A673 (cell line): Measurements from ENCODE around the gene CUL2. TPM values are rescaled to one million over a fixed set of nuclear protein-coding genes. Genes with fewer than 3 reads are reported as not detected.

Source experiments
- BruUV-seq: library from RNA; stranded (reverse); fragments of 400-500 nt; replicated peaks from 2 replicates; lab custom pipeline; 2021; lab: Mats Ljungman, UMichigan
- CTCF ChIA-PET: fragments of 300-600 bp; sonication (Branson Sonifier 250); formaldehyde crosslinking; loops from one replicate; lab custom pipeline; 2022; ENCODE audit warnings: antibody characterized with exemption; lab: Charles Lee
- POLR2A ChIA-PET: fragments of 300-600 bp; sonication (Branson Sonifier 250); formaldehyde crosslinking; loops from one replicate; lab custom pipeline; 2022; ENCODE audit warnings: antibody characterized with exemption; ENCODE audit not compliant: low non-redundant PET; lab: Charles Lee
- DNase-seq: peaks from one replicate; pipeline ENCODE4 v3.0.0-alpha.2; 2015; ENCODE audit warnings: low spot score
- H3K27ac ChIP-seq: fragments of 200-600 bp; sonication (generic); 2 replicates; pipeline ENCODE4 v1.5.1; 2016; ENCODE audit warnings: mixed run types, low read depth, mild to moderate bottlenecking, mixed read lengths, antibody characterized with exemption, low read length; ENCODE audit not compliant: poor library complexity, severe bottlenecking
- H3K27me3 ChIP-seq: fragments of 200-600 bp; sonication (generic); replicated peaks from 2 replicates; pipeline ENCODE4 v1.6.1; 2017; ENCODE audit warnings: mixed run types, low read depth, mild to moderate bottlenecking, mixed read lengths, antibody characterized with exemption, low read length; ENCODE audit not compliant: insufficient read depth, poor library complexity
- H3K36me3 ChIP-seq: fragments of 200-600 bp; sonication (generic); 2 replicates; pipeline ENCODE4 v1.6.1; 2016; ENCODE audit warnings: mixed run types, mild to moderate bottlenecking, mixed read lengths, antibody characterized with exemption, low read length; ENCODE audit not compliant: insufficient read depth, poor library complexity, severe bottlenecking
- H3K4me1 ChIP-seq: fragments of 200-600 bp; sonication (generic); 2 replicates; pipeline ENCODE4 v1.6.1; 2017; ENCODE audit warnings: mixed run types, mild to moderate bottlenecking, mixed read lengths, antibody characterized with exemption, low read length; ENCODE audit not compliant: insufficient read depth, poor library complexity, severe bottlenecking
- H3K4me3 ChIP-seq: fragments of 200-600 bp; sonication (generic); 2 replicates; pipeline ENCODE4 v1.5.1; 2016; ENCODE audit warnings: low read depth, mixed run types, mild to moderate bottlenecking, mixed read lengths, low read length; ENCODE audit not compliant: poor library complexity, severe bottlenecking
- H3K9me3 ChIP-seq: fragments of 200-600 bp; sonication (generic); 2 replicates; pipeline ENCODE4 v1.6.1; 2016; ENCODE audit warnings: mixed run types, low read depth, mild to moderate bottlenecking, mixed read lengths, antibody characterized with exemption, low read length; ENCODE audit not compliant: poor library complexity, severe bottlenecking
- CTCF ChIP-seq: fragments of 300-800, 200-600 bp; sonication (generic); conservative IDR thresholded peaks from 2 replicates; pipeline ENCODE4 v1.5.1; 2017; ENCODE audit warnings: low read depth, mild to moderate bottlenecking, antibody characterized with exemption, low read length, moderate library complexity, mixed read lengths
- EZH2 ChIP-seq: fragments of 200-600 bp; sonication (generic); IDR thresholded peaks from 2 replicates; pipeline ENCODE4 v1.6.1; 2017; ENCODE audit warnings: borderline replicate concordance, low read depth, mild to moderate bottlenecking, mixed read lengths, antibody characterized with exemption, low read length; ENCODE audit not compliant: poor library complexity, severe bottlenecking
- intact Hi-C: fragments of 100-400 bp; cut with micrococcal nuclease; formaldehyde crosslinking; loops from one replicate; pipeline ENCODE4 v1.10.0; 2022; ENCODE audit not compliant: unreplicated experiment
- total RNA-seq: library from RNA; stranded (reverse); gene quantifications from 2 replicates; pipeline ENCODE4 v1.2.3, GENCODE V29; 2021

The CUL2 gene
- total RNA-seq, 1 experiment from 2014 or later = 45.2 TPM

- ChIA-PET POLR2A (interaction anchor here (0.6 kb wide), 1 partner anchor 15 kb away, joined by 3 read pairs; no protein-coding TSS in a partner anchor), CTCF (no interaction called here)
- no peak overlapping the region for H3K27ac ChIP-seq
- no peak for DNase-seq
- H3K36me3 ChIP-seq = no peaks in the 10 kb centered on the region
- no peak overlapping the region for H3K4me3 ChIP-seq
- no peaks in the 10 kb centered on the region for H3K27me3 ChIP-seq
- TF ChIP-seq EZH2 = no peak
- no peak for TF ChIP-seq CTCF
- H3K9me3 ChIP-seq = no peaks in the 10 kb centered on the region
- no TSS peak for BruUV-seq
- no peaks in the 10 kb centered on the region for H3K4me1 ChIP-seq
- intact Hi-C loops = no loop called here
Measured at GRCh38 chr10:34966451-34966850, 123.7 kb downstream of the CUL2 start.

- Histone ChIP-seq H3K4me3 (no peak overlapping the region), H3K27ac (no peak overlapping the region), H3K36me3 (no peaks in the 10 kb centered on the region), H3K27me3 (no peaks in the 10 kb centered on the region), H3K9me3 (no peaks in the 10 kb centered on the region), H3K4me1 (no peaks in the 10 kb centered on the region)
- intact Hi-C loops = no loop called here
- no TSS peak for BruUV-seq
- ChIA-PET CTCF (no interaction called here), POLR2A (interaction anchor here (0.6 kb wide), 1 partner anchor 15 kb away, joined by 3 read pairs; no protein-coding TSS in a partner anchor)
- no peak for DNase-seq
- TF ChIP-seq EZH2 (no peak), CTCF (no peak)
Measured at GRCh38 chr10:34966040-34966439, 124.1 kb downstream of the CUL2 start.

- Histone ChIP-seq H3K4me1 (no peaks in the 10 kb centered on the region), H3K9me3 (no peaks in the 10 kb centered on the region), H3K4me3 (no peak overlapping the region), H3K27me3 (no peaks in the 10 kb centered on the region), H3K27ac (no peak overlapping the region), H3K36me3 (no peaks in the 10 kb centered on the region)
- ChIA-PET CTCF (no interaction called here), POLR2A (no interaction called here)
- intact Hi-C loops = no loop called here
- BruUV-seq = no TSS peak
- TF ChIP-seq CTCF (no peak), EZH2 (no peak)
- DNase-seq = no peak
Measured at GRCh38 chr10:34964166-34964800, 125.9 kb downstream of the CUL2 start.
